Measurements from ENCODE around the gene ELL2.
"Not testable (repeated sequence)": the region's sequence is repeated elsewhere in the genome, so short reads cannot be mapped to it uniquely, and the experiment has no call there.

The ELL2 gene

DNA sequence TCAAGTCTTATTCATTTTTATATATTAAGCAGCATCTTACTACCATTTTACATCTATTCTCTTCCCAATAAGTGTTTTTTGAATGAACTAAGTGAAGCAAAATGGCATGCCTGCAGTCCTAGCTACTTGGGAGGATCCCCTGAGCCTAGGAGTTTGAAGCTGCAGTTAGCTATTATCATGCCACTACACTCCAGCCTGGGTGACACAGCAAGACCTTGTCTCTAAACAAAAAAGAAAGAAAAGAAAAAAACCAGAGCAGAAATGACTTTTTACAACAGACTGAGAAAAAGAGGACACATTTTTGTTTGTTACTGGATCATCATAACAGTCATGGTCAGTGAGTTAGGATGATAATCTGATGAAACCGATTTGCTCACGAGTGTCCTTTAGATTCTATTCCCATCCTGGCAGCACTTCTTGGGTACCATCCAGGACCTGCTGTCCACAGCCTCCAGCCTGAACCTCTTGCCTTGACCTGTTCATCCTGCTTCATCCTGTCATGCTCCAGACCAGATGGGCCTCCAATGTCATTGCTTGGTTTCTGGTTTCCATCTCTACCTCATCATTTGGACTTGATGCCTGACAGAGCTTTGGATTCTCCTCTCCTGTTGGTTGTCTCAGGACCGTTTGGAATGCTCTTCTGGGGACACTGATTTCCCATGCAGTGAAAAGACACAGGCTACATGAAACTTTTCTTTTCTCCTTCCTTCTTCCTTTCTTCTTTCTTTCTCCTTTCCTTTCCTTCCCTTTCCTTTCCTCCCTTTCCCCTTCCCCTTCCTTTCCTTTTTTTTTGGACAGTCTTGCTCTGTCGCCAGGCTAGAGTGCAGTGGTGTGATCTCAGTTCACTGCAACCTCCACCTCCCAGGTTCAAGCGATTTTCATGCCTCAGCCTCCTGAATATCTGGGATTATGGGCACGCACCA lies 89.0 kb downstream of the ELL2 start:
- 73 to 88% methylated on average over 5 to 6 of the region's 6 CpGs for WGBS, 2 experiments
- no peaks in the 10 kb centered on the region for H3K9me3 ChIP-seq (ENCODE audit: control insufficient read depth, low read length)
- no peaks in the 10 kb centered on the region for H3K36me3 ChIP-seq (ENCODE audit: control insufficient read depth, insufficient read depth, low read length)
- H3K4me3 ChIP-seq (ENCODE audit: insufficient read depth, low read depth, low read length): no peak overlapping the region
- H3K4me1 ChIP-seq (ENCODE audit: control insufficient read depth, insufficient read depth, low read length): no peaks in the 10 kb centered on the region
- H3K27ac ChIP-seq (ENCODE audit: insufficient read depth, low read depth, low read length, poor library complexity, severe bottlenecking): no peak overlapping the region
- no peaks in the 10 kb centered on the region for H3K27me3 ChIP-seq (ENCODE audit: control insufficient read depth, insufficient read depth, low read length, poor library complexity, severe bottlenecking)

DNA sequence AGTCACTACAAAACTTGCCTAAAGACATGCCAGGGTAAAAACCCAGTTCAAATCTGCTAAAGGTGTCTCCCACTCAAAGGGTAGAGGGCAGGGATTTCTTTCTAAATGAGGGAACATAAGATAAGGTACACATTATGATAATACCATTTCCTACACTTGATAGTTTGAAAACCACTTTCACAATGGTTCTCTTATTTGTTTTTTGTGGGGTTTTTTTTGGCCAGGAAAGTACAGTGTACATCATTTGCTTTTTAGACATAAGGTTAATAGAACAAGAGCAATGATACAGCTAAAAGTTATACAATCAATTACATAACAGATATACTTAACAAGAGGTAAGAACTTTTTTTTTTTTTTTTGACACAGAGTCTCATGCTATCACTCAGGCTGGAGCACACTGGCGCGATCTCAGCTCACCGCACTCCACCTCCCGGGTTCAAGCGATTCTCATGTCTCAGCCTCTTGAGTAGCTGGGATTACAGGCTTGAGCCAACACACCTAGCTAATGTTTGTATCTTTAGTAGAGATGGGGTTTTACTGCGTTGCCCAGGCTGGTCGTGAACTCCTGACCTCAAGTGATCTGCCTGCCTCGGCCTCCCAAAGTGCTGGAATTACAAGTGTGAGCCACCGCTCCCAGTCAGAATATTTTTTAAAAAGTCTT lies 90.4 kb downstream of the ELL2 start:
- Histone ChIP-seq H3K36me3 (ENCODE audit: control insufficient read depth, insufficient read depth, low read length) (no peaks in the 10 kb centered on the region), H3K4me3 (ENCODE audit: insufficient read depth, low read depth, low read length) (no peak overlapping the region), H3K27ac (ENCODE audit: insufficient read depth, low read depth, low read length, poor library complexity, severe bottlenecking) (no peak overlapping the region), H3K9me3 (ENCODE audit: control insufficient read depth, low read length) (no peaks in the 10 kb centered on the region), H3K27me3 (ENCODE audit: control insufficient read depth, insufficient read depth, low read length, poor library complexity, severe bottlenecking) (no peaks in the 10 kb centered on the region), H3K4me1 (ENCODE audit: control insufficient read depth, insufficient read depth, low read length) (no peaks in the 10 kb centered on the region)
- 92 to 96% methylated on average over 8 of the region's 9 CpGs for WGBS, 2 experiments

DNA sequence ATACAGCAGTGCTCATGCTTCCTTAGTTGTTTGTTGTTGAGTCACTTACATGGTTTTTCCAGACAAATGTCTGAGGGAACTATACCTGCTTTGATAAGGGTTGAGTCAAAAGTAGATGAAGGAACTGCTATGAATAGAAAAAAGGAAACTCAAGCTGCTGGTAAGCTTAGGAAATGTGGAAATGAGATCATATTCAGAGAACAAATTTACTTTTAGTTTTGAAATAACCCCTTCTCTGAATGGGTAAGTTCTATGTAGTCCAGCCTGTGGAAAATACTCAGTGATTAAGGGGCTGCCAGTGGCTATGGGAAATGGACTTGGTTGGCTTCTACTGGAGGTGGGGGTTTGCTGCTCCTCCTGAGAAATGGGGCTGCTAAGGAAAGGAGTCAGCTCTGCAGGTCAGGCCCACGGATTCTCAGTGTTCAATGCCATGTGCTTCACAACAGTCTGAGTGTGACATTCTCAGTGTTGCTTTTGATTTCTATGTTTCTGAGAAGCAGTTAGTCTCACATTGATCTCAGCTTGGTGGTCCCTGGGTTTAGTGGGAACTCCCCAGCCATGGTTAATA lies 91.5 kb downstream of the ELL2 start:
- WGBS, 2 experiments: 92 to 97% methylated on average over 1 of the region's 1 CpG
- Histone ChIP-seq H3K9me3 (ENCODE audit: control insufficient read depth, low read length) (no peaks in the 10 kb centered on the region), H3K27ac (ENCODE audit: insufficient read depth, low read depth, low read length, poor library complexity, severe bottlenecking) (no peak overlapping the region), H3K4me3 (ENCODE audit: insufficient read depth, low read depth, low read length) (no peak overlapping the region), H3K4me1 (ENCODE audit: control insufficient read depth, insufficient read depth, low read length) (no peaks in the 10 kb centered on the region), H3K36me3 (ENCODE audit: control insufficient read depth, insufficient read depth, low read length) (no peaks in the 10 kb centered on the region), H3K27me3 (ENCODE audit: control insufficient read depth, insufficient read depth, low read length, poor library complexity, severe bottlenecking) (no peaks in the 10 kb centered on the region)

DNA sequence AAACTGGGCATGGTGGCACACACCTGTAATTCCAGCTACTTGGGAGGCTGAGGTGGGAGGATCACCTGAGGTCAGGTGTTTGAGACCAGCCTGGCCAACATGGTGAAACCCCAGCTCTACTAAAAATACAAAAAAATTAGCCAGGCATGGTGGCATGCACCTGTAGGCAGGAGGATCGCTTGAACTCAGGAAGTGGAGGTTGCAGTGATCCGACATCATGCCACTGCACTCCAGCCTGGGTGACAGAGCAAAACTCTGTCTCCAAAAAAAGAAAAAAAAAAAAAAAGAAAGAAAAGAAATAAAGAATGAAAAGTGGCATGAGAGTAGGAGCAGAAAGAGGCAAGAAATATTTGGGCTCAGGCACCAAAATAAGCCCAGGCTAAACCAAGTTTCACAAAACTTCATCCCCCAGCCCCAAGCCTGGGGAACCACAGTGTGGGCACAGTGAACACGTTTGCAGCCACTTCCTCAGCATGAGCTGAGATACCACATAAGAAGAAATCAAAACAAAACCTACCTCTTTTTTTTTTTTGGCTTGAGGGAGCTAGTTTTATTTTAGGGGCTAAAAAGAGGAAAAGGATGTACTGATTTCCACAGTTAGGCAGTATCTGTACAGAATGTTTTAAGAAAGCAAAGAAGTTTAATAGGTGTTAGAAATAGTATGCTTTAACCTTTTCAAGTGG lies 92.3 kb downstream of the ELL2 start:
- H3K4me3 ChIP-seq (ENCODE audit: insufficient read depth, low read depth, low read length); H3K36me3 ChIP-seq (ENCODE audit: control insufficient read depth, insufficient read depth, low read length); H3K27ac ChIP-seq (ENCODE audit: insufficient read depth, low read depth, low read length, poor library complexity, severe bottlenecking); H3K4me1 ChIP-seq (ENCODE audit: control insufficient read depth, insufficient read depth, low read length); H3K9me3 ChIP-seq (ENCODE audit: control insufficient read depth, low read length); H3K27me3 ChIP-seq (ENCODE audit: control insufficient read depth, insufficient read depth, low read length, poor library complexity, severe bottlenecking): not testable (repeated sequence)
- WGBS, 2 experiments: 79 to 96% methylated on average over 3 of the region's 3 CpGs

DNA sequence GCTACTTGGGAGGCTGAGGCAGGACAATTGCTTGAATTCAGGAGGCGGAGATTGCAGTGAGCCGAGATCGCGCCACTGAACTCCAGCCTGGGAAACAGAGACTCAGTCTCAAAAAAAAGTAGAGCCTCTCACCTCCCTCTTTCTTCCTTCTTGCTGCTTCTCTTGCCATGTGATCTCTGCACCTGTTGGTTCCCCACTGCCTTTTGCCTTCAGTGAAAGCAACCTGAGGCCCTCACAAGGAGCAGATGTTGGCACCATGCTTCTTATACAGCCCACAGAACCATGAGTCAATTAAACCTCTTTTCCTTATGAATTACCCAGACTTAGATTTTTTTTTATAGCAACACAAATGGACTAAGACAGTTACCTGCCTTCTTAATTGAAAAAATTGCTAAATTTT lies 93.5 kb downstream of the ELL2 start:
- Histone ChIP-seq H3K27ac (ENCODE audit: insufficient read depth, low read depth, low read length, poor library complexity, severe bottlenecking) (no peak overlapping the region), H3K27me3 (ENCODE audit: control insufficient read depth, insufficient read depth, low read length, poor library complexity, severe bottlenecking) (no peaks in the 10 kb centered on the region), H3K36me3 (ENCODE audit: control insufficient read depth, insufficient read depth, low read length) (no peaks in the 10 kb centered on the region), H3K4me1 (ENCODE audit: control insufficient read depth, insufficient read depth, low read length) (no peaks in the 10 kb centered on the region), H3K9me3 (ENCODE audit: control insufficient read depth, low read length) (no peaks in the 10 kb centered on the region), H3K4me3 (ENCODE audit: insufficient read depth, low read depth, low read length) (no peak overlapping the region)
- 91 to 98% methylated on average over 4 of the region's 4 CpGs for WGBS, 2 experiments

DNA sequence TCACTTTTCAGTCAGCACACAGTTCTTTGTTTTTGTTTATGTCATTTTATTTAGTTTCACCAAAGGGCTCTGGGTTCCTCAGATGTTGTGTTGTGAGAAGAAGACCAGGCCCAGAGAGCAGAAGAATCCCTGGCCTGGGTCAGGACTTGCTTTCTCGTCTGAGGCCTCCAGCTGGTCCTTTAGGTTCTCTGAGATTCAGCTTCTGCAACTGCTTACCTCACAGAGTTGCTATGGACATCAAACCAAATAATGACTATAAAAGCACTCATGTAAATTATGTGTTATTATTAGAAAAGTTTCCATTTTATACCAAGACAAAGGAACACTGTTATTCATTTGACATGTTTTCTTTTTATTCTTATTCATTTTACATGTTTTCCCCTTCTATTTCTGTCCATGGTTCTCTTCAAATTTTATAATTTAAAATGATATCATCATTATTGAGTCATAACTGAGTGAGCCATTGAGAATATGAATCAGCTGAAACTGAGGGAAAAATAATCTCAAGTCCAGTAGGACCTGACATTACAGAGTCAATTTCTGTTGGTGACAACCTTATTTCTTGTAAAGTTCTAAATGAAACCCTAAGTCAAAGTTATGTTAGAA lies 95.1 kb downstream of the ELL2 start:
- WGBS, 2 experiments: 90 to 100% methylated on average over 1 of the region's 1 CpG
- no peaks in the 10 kb centered on the region for H3K9me3 ChIP-seq (ENCODE audit: control insufficient read depth, low read length)
- H3K27ac ChIP-seq (ENCODE audit: insufficient read depth, low read depth, low read length, poor library complexity, severe bottlenecking): no peak overlapping the region
- H3K27me3 ChIP-seq (ENCODE audit: control insufficient read depth, insufficient read depth, low read length, poor library complexity, severe bottlenecking): no peaks in the 10 kb centered on the region
- H3K36me3 ChIP-seq (ENCODE audit: control insufficient read depth, insufficient read depth, low read length): no peaks in the 10 kb centered on the region
- H3K4me1 ChIP-seq (ENCODE audit: control insufficient read depth, insufficient read depth, low read length): no peaks in the 10 kb centered on the region
- H3K4me3 ChIP-seq (ENCODE audit: insufficient read depth, low read depth, low read length): no peak overlapping the region

DNA sequence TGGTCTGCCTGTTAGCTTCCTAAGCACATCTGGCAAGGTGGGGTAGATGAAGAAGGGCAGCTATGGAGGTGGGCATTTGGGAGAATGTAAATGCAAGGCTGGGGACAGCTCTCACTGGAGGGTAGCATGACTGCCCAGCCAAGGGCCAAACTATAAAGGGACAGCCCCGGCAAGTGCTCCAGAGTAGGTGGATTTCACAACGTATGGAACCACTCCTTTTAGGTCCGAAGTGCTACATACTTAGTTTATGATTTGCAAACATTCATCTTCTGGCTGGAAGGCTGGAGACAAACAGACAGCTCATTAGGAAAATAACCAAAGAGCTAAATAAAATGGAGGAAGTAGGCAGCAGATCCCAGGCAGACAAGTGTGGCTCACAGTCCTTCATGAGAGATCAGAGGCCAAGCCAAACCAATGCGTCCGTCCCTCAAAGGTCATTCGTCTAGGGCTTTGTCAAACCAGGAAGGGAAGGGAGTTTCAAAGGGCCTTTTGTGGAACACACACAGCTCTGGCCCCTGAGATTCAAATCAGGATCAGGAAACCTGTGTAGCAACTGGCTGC lies 96.6 kb downstream of the ELL2 start:
- no peak overlapping the region for H3K4me3 ChIP-seq (ENCODE audit: insufficient read depth, low read depth, low read length)
- H3K27ac ChIP-seq (ENCODE audit: insufficient read depth, low read depth, low read length, poor library complexity, severe bottlenecking): peak overlapping the region; percentile 8
- H3K9me3 ChIP-seq (ENCODE audit: control insufficient read depth, low read length): no peaks in the 10 kb centered on the region
- no peaks in the 10 kb centered on the region for H3K27me3 ChIP-seq (ENCODE audit: control insufficient read depth, insufficient read depth, low read length, poor library complexity, severe bottlenecking)
- H3K36me3 ChIP-seq (ENCODE audit: control insufficient read depth, insufficient read depth, low read length): no peaks in the 10 kb centered on the region
- H3K4me1 ChIP-seq (ENCODE audit: control insufficient read depth, insufficient read depth, low read length): peaks cover under 1% of the 10 kb centered on the region
- WGBS, 2 experiments: 74 to 78% methylated on average over 6 of the region's 6 CpGs

DNA sequence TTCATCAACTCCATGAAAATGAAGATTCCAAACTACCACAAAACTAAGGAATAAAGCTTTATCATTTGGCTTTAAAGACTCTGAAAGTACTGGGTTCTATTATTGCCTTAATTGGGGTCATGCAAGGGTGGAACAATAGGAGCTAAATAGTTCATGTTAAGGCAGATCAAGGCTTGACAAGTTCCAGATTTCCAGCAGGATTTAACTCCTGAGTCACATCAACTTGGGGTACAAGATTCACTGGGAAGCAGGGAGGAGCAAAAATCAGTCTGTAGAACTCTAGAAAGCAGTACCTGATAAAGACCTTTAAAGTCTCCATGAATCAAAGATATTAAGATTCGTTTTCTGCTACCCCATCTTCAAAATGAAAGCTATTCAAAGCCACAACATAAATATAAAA lies 97.2 kb downstream of the ELL2 start:
- Histone ChIP-seq H3K27me3 (ENCODE audit: control insufficient read depth, insufficient read depth, low read length, poor library complexity, severe bottlenecking) (no peaks in the 10 kb centered on the region), H3K4me1 (ENCODE audit: control insufficient read depth, insufficient read depth, low read length) (peaks cover 6% of the 10 kb centered on the region), H3K9me3 (ENCODE audit: control insufficient read depth, low read length) (no peaks in the 10 kb centered on the region), H3K27ac (ENCODE audit: insufficient read depth, low read depth, low read length, poor library complexity, severe bottlenecking) (no peak overlapping the region), H3K4me3 (ENCODE audit: insufficient read depth, low read depth, low read length) (no peak overlapping the region), H3K36me3 (ENCODE audit: control insufficient read depth, insufficient read depth, low read length) (no peaks in the 10 kb centered on the region)
- WGBS, 2 experiments: 86 to 100% methylated on average over 1 of the region's 1 CpG

DNA sequence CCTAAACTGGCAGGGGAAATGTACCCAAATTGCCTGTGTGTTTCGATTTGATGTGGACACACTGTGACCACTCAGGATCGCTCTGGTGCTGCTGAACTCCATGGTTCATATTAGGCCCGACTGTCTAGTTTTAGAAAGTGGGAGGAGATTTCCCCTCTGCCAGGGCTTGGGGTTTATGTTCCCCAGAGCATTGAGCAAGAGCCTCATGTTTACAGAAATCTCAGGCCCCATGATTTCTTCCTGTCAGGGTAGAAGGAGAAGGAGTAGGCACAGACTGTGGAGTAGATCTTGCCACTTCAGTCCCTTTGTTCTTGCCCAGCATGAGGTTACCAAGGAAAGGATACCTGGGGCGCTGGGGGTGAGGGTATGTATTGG lies 98.3 kb downstream of the ELL2 start:
- no peaks in the 10 kb centered on the region for H3K36me3 ChIP-seq (ENCODE audit: control insufficient read depth, insufficient read depth, low read length)
- H3K4me1 ChIP-seq (ENCODE audit: control insufficient read depth, insufficient read depth, low read length): peaks cover 12% of the 10 kb centered on the region
- H3K9me3 ChIP-seq (ENCODE audit: control insufficient read depth, low read length): no peaks in the 10 kb centered on the region
- WGBS, 2 experiments: 74 to 78% methylated on average over 4 of the region's 4 CpGs
- H3K27ac ChIP-seq (ENCODE audit: insufficient read depth, low read depth, low read length, poor library complexity, severe bottlenecking): no peak overlapping the region
- H3K4me3 ChIP-seq (ENCODE audit: insufficient read depth, low read depth, low read length): no peak overlapping the region
- H3K27me3 ChIP-seq (ENCODE audit: control insufficient read depth, insufficient read depth, low read length, poor library complexity, severe bottlenecking): no peaks in the 10 kb centered on the region

Measured in ectodermal cell (in vitro differentiated cells).